ENCODE data around the gene VPS16.
"Not testable (repeated sequence)": the region's sequence is repeated elsewhere in the genome, so short reads cannot be mapped to it uniquely, and the experiment has no call there.

The VPS16 gene

DNA sequence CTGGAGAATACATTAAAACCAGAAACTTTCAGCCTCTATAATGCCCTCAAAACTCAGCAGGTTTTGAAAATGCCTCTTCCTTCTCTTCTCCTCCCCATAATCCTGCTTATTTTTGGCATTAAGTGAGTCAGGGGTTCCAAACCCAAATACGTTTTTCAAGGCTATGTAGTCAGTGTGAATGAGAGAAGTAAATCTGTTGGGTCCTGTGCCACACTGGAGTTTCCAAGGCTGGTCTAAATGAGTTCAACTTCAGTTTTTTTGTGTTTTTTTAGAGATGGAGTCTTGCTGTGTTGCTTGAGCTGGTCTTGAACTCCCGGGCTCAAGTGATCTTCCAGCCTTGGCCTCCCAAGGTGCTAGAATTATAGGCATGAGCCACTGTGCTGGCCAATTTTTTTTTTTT is 53.7 kb downstream of the VPS16 start:
- Histone ChIP-seq H3K4me1 (ENCODE audit: control insufficient read depth, insufficient read depth, low read length) (peaks cover 12% of the 10 kb centered on the region), H3K36me3 (ENCODE audit: control insufficient read depth in 2 of 2, insufficient read depth in 1 of 2, low read length in 2 of 2) (peaks cover 0 to 17% of the 10 kb centered on the region in 2 experiments; a peak in 2 of 3 replicates), H3K27ac (ENCODE audit: extremely low read depth, low read depth, low read length) (no peak overlapping the region), H3K4me3 (ENCODE audit: low read depth, low read length) (no peak overlapping the region), H3K9me3 (ENCODE audit: control insufficient read depth, insufficient read depth, low read depth, low read length) (peaks cover 2% of the 10 kb centered on the region)
- ChIA-PET CTCF (interaction anchor here (0.7 kb wide), 1 partner anchor 162 kb away, joined by 5 read pairs; no protein-coding TSS in a partner anchor), POLR2A (interaction anchor here (0.7 kb wide), 1 partner anchor 18 kb away, joined by 3 read pairs; no protein-coding TSS in a partner anchor)
- TF ChIP-seq ZNF707 (tag by site-specific recombination; IDR thresholded peaks at IDR 0.05) (no peak), ZNF664 (tag by site-specific recombination; IDR thresholded peaks at IDR 0.05) (no peak), ZNF391 (tag by site-specific recombination; IDR thresholded peaks at IDR 0.05; ENCODE audit: borderline replicate concordance, low read depth) (no peak), SCRT2 (tag by site-specific recombination; IDR thresholded peaks at IDR 0.05) (no peak), ZNF114 (tag by site-specific recombination; IDR thresholded peaks at IDR 0.05) (no peak), SP2 (tag by site-specific recombination; IDR thresholded peaks at IDR 0.05) (no peak), ZSCAN30 (tag by site-specific recombination; IDR thresholded peaks at IDR 0.05) (no peak), OSR2 (tag by site-specific recombination; IDR thresholded peaks at IDR 0.05) (no peak)

DNA sequence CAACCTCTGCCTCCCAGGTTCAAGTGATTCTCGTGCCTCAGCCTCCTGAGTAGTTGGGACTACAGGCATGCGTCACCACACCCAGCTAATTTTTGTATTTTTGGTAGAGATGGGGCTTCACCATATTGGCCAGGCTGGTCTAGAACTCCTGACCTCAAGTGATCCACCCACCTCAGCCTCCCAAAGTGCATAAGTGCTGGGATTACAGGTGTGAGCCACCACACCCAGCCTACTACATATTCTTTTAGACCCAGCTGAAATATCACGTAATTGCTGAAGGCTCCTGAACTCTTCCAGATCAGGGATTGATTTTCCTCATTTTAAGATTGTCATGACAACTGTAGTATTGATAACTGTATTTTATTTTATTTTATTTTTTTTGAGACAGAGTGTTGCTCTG is 54.6 kb downstream of the VPS16 start:
- Histone ChIP-seq H3K4me1 (ENCODE audit: control insufficient read depth, insufficient read depth, low read length) (peaks cover 12% of the 10 kb centered on the region), H3K36me3 (ENCODE audit: control insufficient read depth in 2 of 2, insufficient read depth in 1 of 2, low read length in 2 of 2) (peaks cover 0 to 17% of the 10 kb centered on the region in 2 experiments; a peak in 2 of 3 replicates)
- ChIA-PET POLR2A (interaction anchor here (0.6 kb wide), 1 partner anchor 246 kb away, joined by 4 read pairs; no protein-coding TSS in a partner anchor), CTCF (interaction anchor here (0.7 to 1.1 kb wide), 2 partner anchors 95 to 373 kb away, joined by 3 to 4 read pairs; no protein-coding TSS in a partner anchor)
- not testable (repeated sequence) for H3K4me3 ChIP-seq (ENCODE audit: low read depth, low read length); H3K9me3 ChIP-seq (ENCODE audit: control insufficient read depth, insufficient read depth, low read depth, low read length); H3K27ac ChIP-seq (ENCODE audit: extremely low read depth, low read depth, low read length)

DNA sequence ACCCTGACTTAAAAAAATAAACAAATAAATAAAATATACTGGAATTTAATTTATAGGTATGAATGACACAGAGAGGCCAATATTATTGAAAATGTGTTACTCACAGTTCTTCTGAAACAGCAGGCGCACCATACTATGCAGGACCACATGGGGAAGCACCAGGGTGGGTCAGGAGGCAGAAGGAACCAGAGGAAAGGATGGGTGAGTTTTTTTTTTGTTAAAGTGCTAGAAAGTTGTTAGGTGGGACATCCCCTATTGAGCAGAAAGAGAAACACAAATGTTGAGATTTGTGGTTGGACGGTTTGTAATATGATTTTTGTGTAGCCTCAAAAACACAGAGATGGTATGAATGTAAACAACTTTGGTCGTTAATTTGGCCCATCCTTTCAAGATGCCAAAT is 58.7 kb downstream of the VPS16 start:
- Histone ChIP-seq H3K9me3 (ENCODE audit: control insufficient read depth, insufficient read depth, low read depth, low read length) (peaks cover 2% of the 10 kb centered on the region), H3K4me1 (ENCODE audit: control insufficient read depth, insufficient read depth, low read length) (no peaks in the 10 kb centered on the region), H3K4me3 (ENCODE audit: low read depth, low read length) (no peak overlapping the region), H3K36me3 (ENCODE audit: control insufficient read depth in 2 of 2, insufficient read depth in 1 of 2, low read length in 2 of 2) (peaks cover 0 to 15% of the 10 kb centered on the region in 2 experiments; a peak in 2 of 3 replicates), H3K27ac (ENCODE audit: extremely low read depth, low read depth, low read length) (no peak overlapping the region)
- ChIA-PET CTCF (interaction anchor here (0.7 kb wide), 1 partner anchor 69 kb away, joined by 3 read pairs; no protein-coding TSS in a partner anchor), POLR2A (no interaction called here)
- TF ChIP-seq FEZF1 (tag by site-specific recombination; IDR thresholded peaks at IDR 0.05) (no peak), MYNN (tag by site-specific recombination; IDR thresholded peaks at IDR 0.05; ENCODE audit: borderline replicate concordance) (no peak), ZNF76 (tag by site-specific recombination; IDR thresholded peaks at IDR 0.05; ENCODE audit: borderline replicate concordance, low read depth) (no peak)
- TF ChIP-seq, protein P1, sequence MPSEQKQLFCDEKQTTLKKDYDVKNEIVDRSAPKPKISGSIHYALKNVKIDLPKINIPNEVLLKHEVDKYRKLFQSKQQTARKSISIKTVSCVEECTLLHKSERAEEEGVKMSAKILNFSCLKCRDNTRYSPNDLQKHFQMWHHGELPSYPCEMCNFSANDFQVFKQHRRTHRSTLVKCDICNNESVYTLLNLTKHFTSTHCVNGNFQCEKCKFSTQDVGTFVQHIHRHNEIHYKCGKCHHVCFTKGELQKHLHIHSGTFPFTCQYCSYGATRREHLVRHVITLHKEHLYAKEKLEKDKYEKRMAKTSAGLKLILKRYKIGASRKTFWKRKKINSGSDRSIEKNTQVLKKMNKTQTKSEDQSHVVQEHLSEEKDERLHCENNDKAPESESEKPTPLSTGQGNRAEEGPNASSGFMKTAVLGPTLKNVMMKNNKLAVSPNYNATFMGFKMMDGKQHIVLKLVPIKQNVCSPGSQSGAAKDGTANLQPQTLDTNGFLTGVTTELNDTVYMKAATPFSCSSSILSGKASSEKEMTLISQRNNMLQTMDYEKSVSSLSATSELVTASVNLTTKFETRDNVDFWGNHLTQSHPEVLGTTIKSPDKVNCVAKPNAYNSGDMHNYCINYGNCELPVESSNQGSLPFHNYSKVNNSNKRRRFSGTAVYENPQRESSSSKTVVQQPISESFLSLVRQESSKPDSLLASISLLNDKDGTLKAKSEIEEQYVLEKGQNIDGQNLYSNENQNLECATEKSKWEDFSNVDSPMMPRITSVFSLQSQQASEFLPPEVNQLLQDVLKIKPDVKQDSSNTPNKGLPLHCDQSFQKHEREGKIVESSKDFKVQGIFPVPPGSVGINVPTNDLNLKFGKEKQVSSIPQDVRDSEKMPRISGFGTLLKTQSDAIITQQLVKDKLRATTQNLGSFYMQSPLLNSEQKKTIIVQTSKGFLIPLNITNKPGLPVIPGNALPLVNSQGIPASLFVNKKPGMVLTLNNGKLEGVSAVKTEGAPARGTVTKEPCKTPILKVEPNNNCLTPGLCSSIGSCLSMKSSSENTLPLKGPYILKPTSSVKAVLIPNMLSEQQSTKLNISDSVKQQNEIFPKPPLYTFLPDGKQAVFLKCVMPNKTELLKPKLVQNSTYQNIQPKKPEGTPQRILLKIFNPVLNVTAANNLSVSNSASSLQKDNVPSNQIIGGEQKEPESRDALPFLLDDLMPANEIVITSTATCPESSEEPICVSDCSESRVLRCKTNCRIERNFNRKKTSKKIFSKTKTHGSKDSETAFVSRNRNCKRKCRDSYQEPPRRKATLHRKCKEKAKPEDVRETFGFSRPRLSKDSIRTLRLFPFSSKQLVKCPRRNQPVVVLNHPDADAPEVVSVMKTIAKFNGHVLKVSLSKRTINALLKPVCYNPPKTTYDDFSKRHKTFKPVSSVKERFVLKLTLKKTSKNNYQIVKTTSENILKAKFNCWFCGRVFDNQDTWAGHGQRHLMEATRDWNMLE (tag by site-specific recombination; conservative IDR thresholded peaks at IDR 0.05; ENCODE audit: low read depth): no peak
- TF ChIP-seq, protein P2, sequence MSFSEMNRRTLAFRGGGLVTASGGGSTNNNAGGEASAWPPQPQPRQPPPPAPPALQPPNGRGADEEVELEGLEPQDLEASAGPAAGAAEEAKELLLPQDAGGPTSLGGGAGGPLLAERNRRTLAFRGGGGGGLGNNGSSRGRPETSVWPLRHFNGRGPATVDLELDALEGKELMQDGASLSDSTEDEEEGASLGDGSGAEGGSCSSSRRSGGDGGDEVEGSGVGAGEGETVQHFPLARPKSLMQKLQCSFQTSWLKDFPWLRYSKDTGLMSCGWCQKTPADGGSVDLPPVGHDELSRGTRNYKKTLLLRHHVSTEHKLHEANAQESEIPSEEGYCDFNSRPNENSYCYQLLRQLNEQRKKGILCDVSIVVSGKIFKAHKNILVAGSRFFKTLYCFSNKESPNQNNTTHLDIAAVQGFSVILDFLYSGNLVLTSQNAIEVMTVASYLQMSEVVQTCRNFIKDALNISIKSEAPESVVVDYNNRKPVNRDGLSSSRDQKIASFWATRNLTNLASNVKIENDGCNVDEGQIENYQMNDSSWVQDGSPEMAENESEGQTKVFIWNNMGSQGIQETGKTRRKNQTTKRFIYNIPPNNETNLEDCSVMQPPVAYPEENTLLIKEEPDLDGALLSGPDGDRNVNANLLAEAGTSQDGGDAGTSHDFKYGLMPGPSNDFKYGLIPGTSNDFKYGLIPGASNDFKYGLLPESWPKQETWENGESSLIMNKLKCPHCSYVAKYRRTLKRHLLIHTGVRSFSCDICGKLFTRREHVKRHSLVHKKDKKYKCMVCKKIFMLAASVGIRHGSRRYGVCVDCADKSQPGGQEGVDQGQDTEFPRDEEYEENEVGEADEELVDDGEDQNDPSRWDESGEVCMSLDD (tag by site-specific recombination; IDR thresholded peaks at IDR 0.05): no peak
- TF ChIP-seq, protein P3, sequence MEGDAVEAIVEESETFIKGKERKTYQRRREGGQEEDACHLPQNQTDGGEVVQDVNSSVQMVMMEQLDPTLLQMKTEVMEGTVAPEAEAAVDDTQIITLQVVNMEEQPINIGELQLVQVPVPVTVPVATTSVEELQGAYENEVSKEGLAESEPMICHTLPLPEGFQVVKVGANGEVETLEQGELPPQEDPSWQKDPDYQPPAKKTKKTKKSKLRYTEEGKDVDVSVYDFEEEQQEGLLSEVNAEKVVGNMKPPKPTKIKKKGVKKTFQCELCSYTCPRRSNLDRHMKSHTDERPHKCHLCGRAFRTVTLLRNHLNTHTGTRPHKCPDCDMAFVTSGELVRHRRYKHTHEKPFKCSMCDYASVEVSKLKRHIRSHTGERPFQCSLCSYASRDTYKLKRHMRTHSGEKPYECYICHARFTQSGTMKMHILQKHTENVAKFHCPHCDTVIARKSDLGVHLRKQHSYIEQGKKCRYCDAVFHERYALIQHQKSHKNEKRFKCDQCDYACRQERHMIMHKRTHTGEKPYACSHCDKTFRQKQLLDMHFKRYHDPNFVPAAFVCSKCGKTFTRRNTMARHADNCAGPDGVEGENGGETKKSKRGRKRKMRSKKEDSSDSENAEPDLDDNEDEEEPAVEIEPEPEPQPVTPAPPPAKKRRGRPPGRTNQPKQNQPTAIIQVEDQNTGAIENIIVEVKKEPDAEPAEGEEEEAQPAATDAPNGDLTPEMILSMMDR (tag by site-specific recombination; IDR thresholded peaks at IDR 0.05): no peak
- TF ChIP-seq, protein P4, sequence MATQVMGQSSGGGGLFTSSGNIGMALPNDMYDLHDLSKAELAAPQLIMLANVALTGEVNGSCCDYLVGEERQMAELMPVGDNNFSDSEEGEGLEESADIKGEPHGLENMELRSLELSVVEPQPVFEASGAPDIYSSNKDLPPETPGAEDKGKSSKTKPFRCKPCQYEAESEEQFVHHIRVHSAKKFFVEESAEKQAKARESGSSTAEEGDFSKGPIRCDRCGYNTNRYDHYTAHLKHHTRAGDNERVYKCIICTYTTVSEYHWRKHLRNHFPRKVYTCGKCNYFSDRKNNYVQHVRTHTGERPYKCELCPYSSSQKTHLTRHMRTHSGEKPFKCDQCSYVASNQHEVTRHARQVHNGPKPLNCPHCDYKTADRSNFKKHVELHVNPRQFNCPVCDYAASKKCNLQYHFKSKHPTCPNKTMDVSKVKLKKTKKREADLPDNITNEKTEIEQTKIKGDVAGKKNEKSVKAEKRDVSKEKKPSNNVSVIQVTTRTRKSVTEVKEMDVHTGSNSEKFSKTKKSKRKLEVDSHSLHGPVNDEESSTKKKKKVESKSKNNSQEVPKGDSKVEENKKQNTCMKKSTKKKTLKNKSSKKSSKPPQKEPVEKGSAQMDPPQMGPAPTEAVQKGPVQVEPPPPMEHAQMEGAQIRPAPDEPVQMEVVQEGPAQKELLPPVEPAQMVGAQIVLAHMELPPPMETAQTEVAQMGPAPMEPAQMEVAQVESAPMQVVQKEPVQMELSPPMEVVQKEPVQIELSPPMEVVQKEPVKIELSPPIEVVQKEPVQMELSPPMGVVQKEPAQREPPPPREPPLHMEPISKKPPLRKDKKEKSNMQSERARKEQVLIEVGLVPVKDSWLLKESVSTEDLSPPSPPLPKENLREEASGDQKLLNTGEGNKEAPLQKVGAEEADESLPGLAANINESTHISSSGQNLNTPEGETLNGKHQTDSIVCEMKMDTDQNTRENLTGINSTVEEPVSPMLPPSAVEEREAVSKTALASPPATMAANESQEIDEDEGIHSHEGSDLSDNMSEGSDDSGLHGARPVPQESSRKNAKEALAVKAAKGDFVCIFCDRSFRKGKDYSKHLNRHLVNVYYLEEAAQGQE (tag by site-specific recombination; IDR thresholded peaks at IDR 0.05): no peak
